Subcutaneous adipose tissue (tissue), 4 donors: Measurements from ENCODE around the gene ACOXL. TPM values are rescaled to one million over a fixed set of nuclear protein-coding genes. Genes with fewer than 3 reads are reported as not detected.

Source experiments
- total RNA-seq, 4 donors: library from RNA; depleted of rRNA; stranded (reverse); fragments of >200 nt; gene quantifications; one replicate each; pipeline ENCODE4 v1.1.0, GENCODE V29; 2016
- TF ChIP-seq, protein P1 (sequence below): fragments of 450-650 bp; IDR thresholded peaks from one replicate; pipeline ENCODE4 v1.5.1; 2016; ENCODE audit warnings: low read depth, mild to moderate bottlenecking, control low read depth, antibody characterized with exemption, moderate library complexity

The ACOXL gene
- total RNA-seq, 4 donors from 2014 or later: not detected

- TF ChIP-seq, protein P1, sequence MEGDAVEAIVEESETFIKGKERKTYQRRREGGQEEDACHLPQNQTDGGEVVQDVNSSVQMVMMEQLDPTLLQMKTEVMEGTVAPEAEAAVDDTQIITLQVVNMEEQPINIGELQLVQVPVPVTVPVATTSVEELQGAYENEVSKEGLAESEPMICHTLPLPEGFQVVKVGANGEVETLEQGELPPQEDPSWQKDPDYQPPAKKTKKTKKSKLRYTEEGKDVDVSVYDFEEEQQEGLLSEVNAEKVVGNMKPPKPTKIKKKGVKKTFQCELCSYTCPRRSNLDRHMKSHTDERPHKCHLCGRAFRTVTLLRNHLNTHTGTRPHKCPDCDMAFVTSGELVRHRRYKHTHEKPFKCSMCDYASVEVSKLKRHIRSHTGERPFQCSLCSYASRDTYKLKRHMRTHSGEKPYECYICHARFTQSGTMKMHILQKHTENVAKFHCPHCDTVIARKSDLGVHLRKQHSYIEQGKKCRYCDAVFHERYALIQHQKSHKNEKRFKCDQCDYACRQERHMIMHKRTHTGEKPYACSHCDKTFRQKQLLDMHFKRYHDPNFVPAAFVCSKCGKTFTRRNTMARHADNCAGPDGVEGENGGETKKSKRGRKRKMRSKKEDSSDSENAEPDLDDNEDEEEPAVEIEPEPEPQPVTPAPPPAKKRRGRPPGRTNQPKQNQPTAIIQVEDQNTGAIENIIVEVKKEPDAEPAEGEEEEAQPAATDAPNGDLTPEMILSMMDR: no peak
Observed at GRCh38 chr2:110853948-110854347, 121.6 kb downstream of the ACOXL start.

GRCh38 chr2:110854355-110855081 lies 122.1 kb downstream of the ACOXL start:
- TF ChIP-seq, protein P1: no peak

GRCh38 chr2:110858135-110858725 lies 125.9 kb downstream of the ACOXL start:
- TF ChIP-seq, protein P1: no peak

DNA sequence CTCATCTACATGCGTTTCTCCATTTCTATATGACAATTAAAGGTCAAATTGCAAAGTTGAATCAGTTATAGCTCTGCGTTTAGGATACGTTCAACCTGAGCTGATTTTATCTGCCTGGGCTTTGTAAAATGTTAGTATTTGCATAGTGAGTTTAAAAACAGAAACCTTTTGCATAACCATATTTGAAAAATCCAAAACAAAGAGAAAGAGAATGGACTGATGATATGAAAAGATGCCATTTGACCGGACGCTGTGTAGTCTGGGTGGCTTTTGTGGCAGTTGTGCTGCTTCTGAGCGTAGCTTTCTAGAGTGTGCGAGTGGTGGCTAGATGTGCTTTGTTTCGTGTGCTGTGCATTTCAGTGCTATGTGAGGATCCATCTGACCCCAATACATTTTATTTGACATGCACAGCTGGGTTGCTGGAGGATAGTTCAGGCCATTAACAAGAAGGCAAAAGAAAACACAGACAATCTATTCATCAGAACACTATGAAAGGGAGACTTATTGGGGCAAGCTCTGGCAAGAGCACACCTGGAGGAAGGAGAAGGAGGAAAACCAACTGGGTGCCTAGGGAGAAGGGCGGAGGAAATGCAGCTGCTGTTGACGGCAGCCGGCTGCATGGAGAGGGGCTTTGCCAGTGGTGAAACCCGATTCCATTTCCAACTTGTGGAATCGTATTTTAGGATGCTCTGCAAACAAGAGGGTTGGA lies 126.8 kb downstream of the ACOXL start:
- TF ChIP-seq, protein P1: no peak

DNA sequence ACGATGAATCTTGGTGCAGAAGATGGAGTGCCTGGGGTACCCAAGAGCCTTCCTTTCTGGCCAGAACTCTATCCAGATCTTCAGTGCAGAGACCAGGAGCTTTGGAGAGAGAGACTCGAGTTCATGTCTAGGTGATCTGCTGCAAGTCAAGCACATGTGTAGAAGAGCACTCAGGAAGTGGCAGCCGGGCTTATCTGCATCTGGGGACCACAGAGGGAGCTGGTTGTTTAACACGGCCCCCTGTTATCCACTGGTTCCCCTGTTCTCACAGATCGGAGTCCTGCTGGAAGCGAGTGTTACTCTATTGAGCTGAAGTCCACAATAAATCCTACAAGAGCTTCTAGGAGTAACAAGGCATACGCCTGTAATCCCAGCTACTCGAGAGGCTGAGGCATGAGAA lies 128.3 kb downstream of the ACOXL start:
- TF ChIP-seq, protein P1: no peak

DNA sequence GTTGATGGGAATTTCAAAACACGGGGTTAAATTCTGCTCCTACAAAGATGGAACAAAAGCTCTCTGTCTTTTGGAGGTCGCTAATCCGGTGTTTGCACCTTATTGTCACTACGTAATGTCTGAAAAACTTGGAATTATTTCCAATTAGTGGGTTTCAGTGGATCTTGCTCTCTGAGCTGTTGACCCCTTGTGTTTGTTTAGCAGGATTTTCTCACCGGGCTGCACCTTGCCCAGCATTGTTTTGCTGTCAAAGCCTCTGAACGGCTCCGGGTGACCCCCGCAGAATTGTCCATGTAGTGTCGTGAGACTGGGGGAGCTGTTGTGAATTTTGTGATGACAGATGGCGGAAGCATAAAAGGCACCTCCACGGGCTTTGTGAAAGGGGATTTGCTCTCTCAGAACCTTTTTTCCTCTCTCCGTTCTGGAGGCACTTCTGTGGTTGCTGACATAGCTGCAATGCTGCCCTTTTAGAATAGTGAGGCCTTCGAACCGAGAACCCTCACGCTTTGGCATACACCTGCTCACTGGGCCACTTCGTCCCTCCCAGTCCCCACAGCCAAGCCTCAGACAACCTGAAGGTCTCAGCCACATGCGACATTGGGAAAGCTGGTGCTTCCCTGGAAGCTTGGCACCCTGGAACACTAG lies 129.4 kb downstream of the ACOXL start:
- TF ChIP-seq, protein P1: no peak

DNA sequence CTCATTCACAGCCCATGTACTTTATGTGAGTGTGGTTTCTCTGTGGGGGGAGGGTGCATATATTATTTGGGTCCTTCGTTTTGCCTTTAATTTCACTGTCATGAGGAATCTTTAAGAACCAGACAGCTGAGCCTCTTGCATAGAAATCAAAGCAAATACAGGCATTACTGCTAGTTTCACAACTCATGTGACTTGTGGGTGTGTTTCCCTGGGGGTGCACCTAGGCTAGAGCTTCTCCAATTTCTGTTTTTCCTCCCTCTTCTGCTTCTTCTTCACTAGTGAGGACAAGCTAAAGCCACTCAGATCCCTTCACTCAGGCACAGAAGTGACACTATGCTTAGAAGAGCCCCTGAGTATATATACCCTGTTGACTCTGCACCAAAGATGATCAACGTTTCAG lies 131.4 kb downstream of the ACOXL start:
- TF ChIP-seq, protein P1: no peak
